ENCODE data around the gene GNAI2.
A peak's percentile ranks its signal among the peaks of the same experiment; 100 is the strongest.
"Not testable (repeated sequence)": the region's sequence is repeated elsewhere in the genome, so short reads cannot be mapped to it uniquely, and the experiment has no call there.

Gene GNAI2

GRCh38 chr3:50265571-50265970, 29.6 kb downstream of the GNAI2 start:
- DNase-seq = no peak

GRCh38 chr3:50266017-50266416, 30.0 kb downstream of the GNAI2 start:
- no peak for DNase-seq

- DNase-seq = no peak
Observed at GRCh38 chr3:50266836-50267235, 30.8 kb downstream of the GNAI2 start.

GRCh38 chr3:50267280-50267913, 31.4 kb downstream of the GNAI2 start:
- no peak for DNase-seq

- DNase-seq = no peak
Observed at GRCh38 chr3:50268276-50268675, 32.3 kb downstream of the GNAI2 start.

GRCh38 chr3:50268703-50269451, 32.9 kb downstream of the GNAI2 start, which contains the start of gene SEMA3B:
TSS of gene SEMA3B (plus strand) at chr3:50269147. CDS start at chr3:50269241, 94 bp downstream.
- DNase-seq = no peak

GRCh38 chr3:50269460-50269859, 33.5 kb downstream of the GNAI2 start:
- no peak for DNase-seq

- DNase-seq = no peak
Observed at GRCh38 chr3:50269977-50270413, 34.0 kb downstream of the GNAI2 start.

- no peak for DNase-seq
Observed at GRCh38 chr3:50270422-50271224, 34.6 kb downstream of the GNAI2 start.

GRCh38 chr3:50271314-50271936, 35.4 kb downstream of the GNAI2 start:
- DNase-seq = no peak

- DNase-seq = not testable (repeated sequence)
Observed at GRCh38 chr3:50272538-50272910, 36.5 kb downstream of the GNAI2 start.

GRCh38 chr3:50272911-50273688, 37.1 kb downstream of the GNAI2 start:
- peak; percentile 81 for DNase-seq

GRCh38 chr3:50273689-50274065, 37.7 kb downstream of the GNAI2 start:
- DNase-seq = no peak

- DNase-seq = peak; percentile 70
Observed at GRCh38 chr3:50274371-50275104, 38.5 kb downstream of the GNAI2 start.

- DNase-seq = no peak
Observed at GRCh38 chr3:50275141-50275995, 39.4 kb downstream of the GNAI2 start.

- no peak for DNase-seq
Observed at GRCh38 chr3:50275996-50276761, 40.2 kb downstream of the GNAI2 start.

- no peak for DNase-seq
Observed at GRCh38 chr3:50276762-50277101, 40.7 kb downstream of the GNAI2 start.

- no peak for DNase-seq
Observed at GRCh38 chr3:50278123-50278879, 42.3 kb downstream of the GNAI2 start.

- no peak for DNase-seq
Observed at GRCh38 chr3:50278880-50279224, 42.8 kb downstream of the GNAI2 start, which contains the start of gene LSMEM2. TSS of gene LSMEM2 (plus strand) at chr3:50279087. CDS start at chr3:50279114, 27 bp downstream.

Data from CD4-positive, alpha-beta T cell treated with Interleukin-15 for 1 hour (primary cell).